Measurements from ENCODE around the gene EVA1C.
"Not testable (repeated sequence)": the region's sequence is repeated elsewhere in the genome, so short reads cannot be mapped to it uniquely, and the experiment has no call there.

Gene EVA1C

GRCh38 chr21:32523463-32523862 is 111.0 kb downstream of the EVA1C start:
- no peaks in the 10 kb centered on the region for H3K4me1 ChIP-seq (ENCODE audit: control insufficient read depth in 1 of 2, insufficient read depth in 2 of 2, low read length in 2 of 2)
- H3K9me3 ChIP-seq (ENCODE audit: control insufficient read depth in 1 of 2, low read length in 2 of 2), result no peaks in the 10 kb centered on the region
- H3K4me3 ChIP-seq (ENCODE audit: low read depth in 1 of 2, low read length in 2 of 2), result no peak overlapping the region
- H3K27me3 ChIP-seq (ENCODE audit: control insufficient read depth in 1 of 2, insufficient read depth in 2 of 2, low read length in 2 of 2), result no peaks in the 10 kb centered on the region
- H3K27ac ChIP-seq (ENCODE audit: low read depth, low read length), result no peak overlapping the region
- H3K9ac ChIP-seq (ENCODE audit: low read depth in 1 of 2, low read length in 2 of 2), result no peak overlapping the region
- H3K36me3 ChIP-seq (ENCODE audit: control insufficient read depth in 1 of 2, insufficient read depth in 2 of 2, low read length in 2 of 2), result no peaks in the 10 kb centered on the region

- no peaks in the 10 kb centered on the region for H3K27me3 ChIP-seq (ENCODE audit: control insufficient read depth in 1 of 2, insufficient read depth in 2 of 2, low read length in 2 of 2)
- H3K36me3 ChIP-seq (ENCODE audit: control insufficient read depth in 1 of 2, insufficient read depth in 2 of 2, low read length in 2 of 2), result no peaks in the 10 kb centered on the region
- H3K4me1 ChIP-seq (ENCODE audit: control insufficient read depth in 1 of 2, insufficient read depth in 2 of 2, low read length in 2 of 2), result no peaks in the 10 kb centered on the region
- no peak overlapping the region for H3K27ac ChIP-seq (ENCODE audit: low read depth, low read length)
- H3K9ac ChIP-seq (ENCODE audit: low read depth in 1 of 2, low read length in 2 of 2), result no peak overlapping the region
- no peaks in the 10 kb centered on the region for H3K9me3 ChIP-seq (ENCODE audit: control insufficient read depth in 1 of 2, low read length in 2 of 2)
- H3K4me3 ChIP-seq (ENCODE audit: low read depth in 1 of 2, low read length in 2 of 2), result no peak overlapping the region
These were observed 111.6 kb downstream of the EVA1C start for GRCh38 chr21:32523988-32524719.

DNA sequence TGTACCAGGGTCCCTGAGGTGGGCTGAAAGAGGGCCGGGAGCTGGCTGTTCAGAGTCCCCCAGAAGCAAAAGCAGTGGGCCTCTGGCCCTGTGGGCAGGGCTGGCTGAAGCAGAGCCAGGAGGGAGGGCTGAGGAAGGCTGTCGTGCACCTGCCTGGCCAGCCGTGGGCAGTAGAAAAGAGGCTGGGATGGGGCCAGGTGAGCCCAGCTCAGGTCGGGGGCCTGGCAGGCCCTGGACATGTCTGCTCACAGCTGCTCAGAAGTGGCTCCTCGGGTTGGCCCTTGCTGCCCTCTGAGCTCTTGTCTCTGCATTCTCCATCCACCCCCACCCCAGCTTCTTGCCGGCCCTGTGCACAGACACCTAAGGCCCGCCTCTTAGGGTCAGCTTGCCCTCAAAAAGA is 112.8 kb downstream of the EVA1C start:
- H3K9ac ChIP-seq (ENCODE audit: low read depth in 1 of 2, low read length in 2 of 2), result no peak overlapping the region
- H3K4me3 ChIP-seq (ENCODE audit: low read depth in 1 of 2, low read length in 2 of 2), result no peak overlapping the region
- no peaks in the 10 kb centered on the region for H3K27me3 ChIP-seq (ENCODE audit: control insufficient read depth in 1 of 2, insufficient read depth in 2 of 2, low read length in 2 of 2)
- H3K9me3 ChIP-seq (ENCODE audit: control insufficient read depth in 1 of 2, low read length in 2 of 2), result no peaks in the 10 kb centered on the region
- H3K27ac ChIP-seq (ENCODE audit: low read depth, low read length), result no peak overlapping the region
- no peaks in the 10 kb centered on the region for H3K4me1 ChIP-seq (ENCODE audit: control insufficient read depth in 1 of 2, insufficient read depth in 2 of 2, low read length in 2 of 2)
- H3K36me3 ChIP-seq (ENCODE audit: control insufficient read depth in 1 of 2, insufficient read depth in 2 of 2, low read length in 2 of 2), result no peaks in the 10 kb centered on the region

- Histone ChIP-seq H3K9me3 (ENCODE audit: control insufficient read depth in 1 of 2, low read length in 2 of 2) (no peaks in the 10 kb centered on the region), H3K4me1 (ENCODE audit: control insufficient read depth in 1 of 2, insufficient read depth in 2 of 2, low read length in 2 of 2) (no peaks in the 10 kb centered on the region), H3K27ac (ENCODE audit: low read depth, low read length) (no peak overlapping the region), H3K27me3 (ENCODE audit: control insufficient read depth in 1 of 2, insufficient read depth in 2 of 2, low read length in 2 of 2) (no peaks in the 10 kb centered on the region), H3K36me3 (ENCODE audit: control insufficient read depth in 1 of 2, insufficient read depth in 2 of 2, low read length in 2 of 2) (no peaks in the 10 kb centered on the region), H3K9ac (ENCODE audit: low read depth in 1 of 2, low read length in 2 of 2) (no peak overlapping the region), H3K4me3 (ENCODE audit: low read depth in 1 of 2, low read length in 2 of 2) (no peak overlapping the region)
These were observed 117.2 kb downstream of the EVA1C start for GRCh38 chr21:32529679-32530078.

DNA sequence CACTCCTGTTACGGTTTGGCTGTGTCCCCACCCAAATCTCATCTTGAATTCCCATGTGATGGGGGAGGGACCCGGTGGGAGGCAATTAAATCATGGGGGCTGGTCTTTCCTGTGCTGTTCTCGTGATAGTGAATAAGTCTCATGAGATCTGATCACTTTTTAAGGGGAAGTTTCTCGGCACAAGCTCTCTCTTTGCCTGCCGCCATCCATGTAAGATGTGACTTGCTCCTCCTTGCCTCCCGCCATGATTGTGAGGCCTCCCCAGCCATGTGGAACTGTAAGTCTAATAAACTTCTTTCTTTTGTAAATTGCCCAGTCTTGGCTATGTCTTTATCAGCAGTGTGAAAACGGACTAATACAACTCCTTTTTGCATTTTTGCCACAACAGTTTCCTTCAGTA is 118.3 kb downstream of the EVA1C start:
- not testable (repeated sequence) for H3K27me3 ChIP-seq (ENCODE audit: control insufficient read depth in 1 of 2, insufficient read depth in 2 of 2, low read length in 2 of 2); H3K27ac ChIP-seq (ENCODE audit: low read depth, low read length); H3K4me3 ChIP-seq (ENCODE audit: low read depth in 1 of 2, low read length in 2 of 2); H3K9ac ChIP-seq (ENCODE audit: low read depth in 1 of 2, low read length in 2 of 2); H3K9me3 ChIP-seq (ENCODE audit: control insufficient read depth in 1 of 2, low read length in 2 of 2); H3K4me1 ChIP-seq (ENCODE audit: control insufficient read depth in 1 of 2, insufficient read depth in 2 of 2, low read length in 2 of 2); H3K36me3 ChIP-seq (ENCODE audit: control insufficient read depth in 1 of 2, insufficient read depth in 2 of 2, low read length in 2 of 2)

DNA sequence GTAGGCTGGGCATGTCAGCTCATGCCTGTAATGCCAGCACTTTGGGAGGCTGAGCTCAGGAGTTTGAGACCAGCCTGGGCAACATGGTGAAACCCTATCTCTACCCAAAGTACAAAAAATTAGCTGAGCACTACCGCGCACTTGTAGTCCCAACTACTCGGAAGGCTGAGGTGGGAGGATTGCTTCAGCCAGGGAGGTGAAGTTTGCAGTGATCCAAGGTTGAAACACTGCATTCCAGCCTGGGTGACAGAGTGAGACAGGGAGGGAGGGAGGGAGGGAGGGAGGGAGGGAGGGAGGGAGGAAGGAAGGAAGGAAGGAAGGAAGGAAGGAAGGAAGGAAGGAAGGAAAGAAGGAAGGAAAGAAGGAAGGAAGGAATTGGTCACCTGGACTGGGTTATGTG is 119.1 kb downstream of the EVA1C start:
- not testable (repeated sequence) for H3K4me1 ChIP-seq (ENCODE audit: control insufficient read depth in 1 of 2, insufficient read depth in 2 of 2, low read length in 2 of 2); H3K27me3 ChIP-seq (ENCODE audit: control insufficient read depth in 1 of 2, insufficient read depth in 2 of 2, low read length in 2 of 2); H3K27ac ChIP-seq (ENCODE audit: low read depth, low read length); H3K9ac ChIP-seq (ENCODE audit: low read depth in 1 of 2, low read length in 2 of 2); H3K9me3 ChIP-seq (ENCODE audit: control insufficient read depth in 1 of 2, low read length in 2 of 2); H3K36me3 ChIP-seq (ENCODE audit: control insufficient read depth in 1 of 2, insufficient read depth in 2 of 2, low read length in 2 of 2); H3K4me3 ChIP-seq (ENCODE audit: low read depth in 1 of 2, low read length in 2 of 2)

DNA sequence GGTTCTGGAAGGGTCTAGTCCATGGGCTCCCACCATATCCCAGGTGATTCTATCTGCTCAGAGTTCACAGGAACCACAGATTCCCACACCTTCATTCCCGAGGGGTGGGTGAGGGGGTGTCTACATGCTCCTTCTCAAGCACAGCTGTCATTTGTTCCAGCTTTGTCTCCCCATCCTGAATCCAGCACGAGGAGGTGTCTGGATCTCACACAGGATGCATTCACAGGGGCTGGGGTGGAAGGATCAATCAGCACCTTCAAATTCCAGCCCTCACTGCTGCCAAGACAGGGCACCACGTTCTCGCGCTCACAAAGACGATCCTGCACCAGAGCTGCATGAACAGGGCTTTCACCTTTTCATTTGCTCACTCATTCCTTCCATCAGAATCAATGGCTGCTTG is 120.1 kb downstream of the EVA1C start:
- Histone ChIP-seq H3K9me3 (ENCODE audit: control insufficient read depth in 1 of 2, low read length in 2 of 2) (no peaks in the 10 kb centered on the region), H3K4me1 (ENCODE audit: control insufficient read depth in 1 of 2, insufficient read depth in 2 of 2, low read length in 2 of 2) (no peaks in the 10 kb centered on the region), H3K27me3 (ENCODE audit: control insufficient read depth in 1 of 2, insufficient read depth in 2 of 2, low read length in 2 of 2) (no peaks in the 10 kb centered on the region), H3K36me3 (ENCODE audit: control insufficient read depth in 1 of 2, insufficient read depth in 2 of 2, low read length in 2 of 2) (no peaks in the 10 kb centered on the region), H3K9ac (ENCODE audit: low read depth in 1 of 2, low read length in 2 of 2) (no peak overlapping the region), H3K27ac (ENCODE audit: low read depth, low read length) (no peak overlapping the region), H3K4me3 (ENCODE audit: low read depth in 1 of 2, low read length in 2 of 2) (no peak overlapping the region)

DNA sequence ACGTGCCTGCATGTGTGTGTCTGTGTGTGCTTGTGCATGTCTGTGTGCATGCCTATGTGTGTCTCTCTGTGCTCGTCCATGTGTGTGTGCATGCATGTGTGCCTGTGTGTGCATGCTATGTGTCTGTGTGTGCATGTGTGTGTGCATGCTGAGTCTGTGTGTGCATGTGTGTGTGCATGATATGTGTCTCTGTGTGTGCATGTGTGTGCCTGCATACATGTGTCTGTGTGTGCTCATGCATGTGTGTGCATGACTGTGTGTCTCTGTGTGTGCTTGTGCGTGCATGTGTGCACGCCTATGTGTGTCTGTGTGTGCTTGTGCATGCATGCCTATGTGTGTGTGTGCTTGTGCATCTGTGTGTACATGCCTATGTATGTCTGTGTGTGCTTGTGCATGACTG is 120.5 kb downstream of the EVA1C start:
- Histone ChIP-seq H3K9ac (ENCODE audit: low read depth in 1 of 2, low read length in 2 of 2) (no peak overlapping the region), H3K36me3 (ENCODE audit: control insufficient read depth in 1 of 2, insufficient read depth in 2 of 2, low read length in 2 of 2) (no peaks in the 10 kb centered on the region), H3K4me3 (ENCODE audit: low read depth in 1 of 2, low read length in 2 of 2) (no peak overlapping the region), H3K9me3 (ENCODE audit: control insufficient read depth in 1 of 2, low read length in 2 of 2) (no peaks in the 10 kb centered on the region), H3K4me1 (ENCODE audit: control insufficient read depth in 1 of 2, insufficient read depth in 2 of 2, low read length in 2 of 2) (no peaks in the 10 kb centered on the region), H3K27me3 (ENCODE audit: control insufficient read depth in 1 of 2, insufficient read depth in 2 of 2, low read length in 2 of 2) (no peaks in the 10 kb centered on the region), H3K27ac (ENCODE audit: low read depth, low read length) (no peak overlapping the region)

DNA sequence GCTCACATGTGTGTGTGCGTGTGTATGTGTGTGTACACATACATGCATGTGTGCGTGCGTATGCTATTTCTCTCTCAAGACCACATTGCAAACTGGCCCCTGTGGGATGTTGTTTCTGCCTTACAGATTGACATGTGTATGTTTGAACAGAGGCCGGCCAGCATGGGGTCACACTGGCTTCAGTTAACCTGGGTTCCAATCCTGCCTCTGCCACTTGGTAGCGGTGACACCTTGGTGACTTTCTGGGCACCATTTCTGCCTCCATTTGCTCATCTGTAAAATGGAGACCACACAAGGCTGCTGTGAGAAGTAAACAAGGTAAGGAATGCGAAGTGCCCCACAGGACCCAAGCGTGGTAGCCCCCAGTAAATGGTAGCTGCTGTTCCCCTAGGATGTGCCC is 121.1 kb downstream of the EVA1C start:
- H3K36me3 ChIP-seq (ENCODE audit: control insufficient read depth in 1 of 2, insufficient read depth in 2 of 2, low read length in 2 of 2), result no peaks in the 10 kb centered on the region
- no peak overlapping the region for H3K27ac ChIP-seq (ENCODE audit: low read depth, low read length)
- no peaks in the 10 kb centered on the region for H3K27me3 ChIP-seq (ENCODE audit: control insufficient read depth in 1 of 2, insufficient read depth in 2 of 2, low read length in 2 of 2)
- no peak overlapping the region for H3K4me3 ChIP-seq (ENCODE audit: low read depth in 1 of 2, low read length in 2 of 2)
- H3K9me3 ChIP-seq (ENCODE audit: control insufficient read depth in 1 of 2, low read length in 2 of 2), result no peaks in the 10 kb centered on the region
- no peaks in the 10 kb centered on the region for H3K4me1 ChIP-seq (ENCODE audit: control insufficient read depth in 1 of 2, insufficient read depth in 2 of 2, low read length in 2 of 2)
- H3K9ac ChIP-seq (ENCODE audit: low read depth in 1 of 2, low read length in 2 of 2), result no peak overlapping the region

DNA sequence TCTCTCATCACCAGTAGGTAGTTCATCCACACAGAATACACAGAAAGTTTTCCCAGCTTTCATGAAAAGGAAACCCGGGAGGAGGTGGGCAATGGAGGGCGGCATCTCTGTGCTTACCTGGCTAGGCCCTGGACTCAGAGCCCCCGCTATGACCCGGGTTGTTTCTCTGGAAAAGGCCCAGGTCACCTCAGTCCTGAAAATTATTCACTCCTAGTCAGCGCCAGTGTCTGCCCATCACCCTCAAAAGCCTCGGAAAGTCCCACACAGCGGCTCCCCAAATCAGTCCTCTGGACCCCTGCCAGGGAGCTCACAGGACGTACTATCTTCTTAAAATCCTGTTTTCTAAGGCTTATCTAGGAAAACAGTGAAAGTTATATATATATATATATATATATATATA is 121.6 kb downstream of the EVA1C start:
- Histone ChIP-seq H3K36me3 (ENCODE audit: control insufficient read depth in 1 of 2, insufficient read depth in 2 of 2, low read length in 2 of 2) (no peaks in the 10 kb centered on the region), H3K9ac (ENCODE audit: low read depth in 1 of 2, low read length in 2 of 2) (no peak overlapping the region), H3K9me3 (ENCODE audit: control insufficient read depth in 1 of 2, low read length in 2 of 2) (no peaks in the 10 kb centered on the region), H3K4me3 (ENCODE audit: low read depth in 1 of 2, low read length in 2 of 2) (no peak overlapping the region), H3K4me1 (ENCODE audit: control insufficient read depth in 1 of 2, insufficient read depth in 2 of 2, low read length in 2 of 2) (no peaks in the 10 kb centered on the region), H3K27ac (ENCODE audit: low read depth, low read length) (no peak overlapping the region), H3K27me3 (ENCODE audit: control insufficient read depth in 1 of 2, insufficient read depth in 2 of 2, low read length in 2 of 2) (no peaks in the 10 kb centered on the region)

DNA sequence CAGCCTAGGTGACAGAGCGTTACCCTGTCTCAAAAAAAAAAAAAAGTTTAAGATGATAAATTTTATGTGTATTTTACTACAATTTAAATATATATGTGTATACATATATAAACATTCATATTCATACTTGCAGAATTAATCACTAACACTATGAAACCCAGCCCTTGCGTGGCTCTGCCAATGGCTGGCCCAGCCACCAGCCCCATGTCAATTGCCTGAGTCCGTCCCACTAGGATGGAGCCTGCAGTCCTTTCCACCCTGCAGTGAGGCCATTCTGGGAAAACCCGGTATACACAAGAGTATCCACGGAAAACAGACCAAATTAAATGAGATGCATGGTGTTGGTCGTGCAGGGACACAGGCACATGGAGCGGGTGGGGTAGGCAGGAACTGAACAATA is 123.1 kb downstream of the EVA1C start:
- Histone ChIP-seq H3K4me3 (ENCODE audit: low read depth in 1 of 2, low read length in 2 of 2) (no peak overlapping the region), H3K27ac (ENCODE audit: low read depth, low read length) (no peak overlapping the region), H3K36me3 (ENCODE audit: control insufficient read depth in 1 of 2, insufficient read depth in 2 of 2, low read length in 2 of 2) (no peaks in the 10 kb centered on the region), H3K4me1 (ENCODE audit: control insufficient read depth in 1 of 2, insufficient read depth in 2 of 2, low read length in 2 of 2) (no peaks in the 10 kb centered on the region), H3K27me3 (ENCODE audit: control insufficient read depth in 1 of 2, insufficient read depth in 2 of 2, low read length in 2 of 2) (no peaks in the 10 kb centered on the region), H3K9ac (ENCODE audit: low read depth in 1 of 2, low read length in 2 of 2) (no peak overlapping the region), H3K9me3 (ENCODE audit: control insufficient read depth in 1 of 2, low read length in 2 of 2) (no peaks in the 10 kb centered on the region)

Data from duodenal mucosa (tissue), 2 donors.